ENCODE results near the gene OSBPL3. TPM values are rescaled to one million over a fixed set of nuclear protein-coding genes. Genes with fewer than 3 reads are reported as not detected.

Gene OSBPL3
- total RNA-seq, 1 experiment from 2014 or later: 8.6 TPM

DNA sequence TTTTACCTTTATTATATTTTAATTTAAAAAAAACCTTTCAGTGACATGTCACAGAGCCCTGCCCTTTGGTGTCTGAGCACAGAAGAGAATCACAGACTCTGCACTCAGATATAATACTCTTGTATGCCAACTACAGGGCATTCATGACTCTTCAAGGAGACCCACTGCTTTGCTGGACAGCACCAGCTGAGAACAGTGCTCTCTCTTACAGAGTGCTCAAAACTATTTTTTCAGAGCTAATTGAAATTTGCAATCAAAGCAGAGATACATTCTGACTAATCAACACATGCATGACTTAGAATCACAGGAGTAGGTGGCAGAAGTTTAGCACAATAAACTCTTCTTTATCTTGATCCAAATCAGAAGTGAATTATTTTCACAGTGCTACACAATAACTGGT is 99.1 kb downstream of the OSBPL3 start:
- Histone ChIP-seq H3K79me1 (ENCODE audit: insufficient read depth, low read depth, low read length, poor library complexity, severe bottlenecking) (no peaks in the 10 kb centered on the region), H2BK5ac (ENCODE audit: insufficient read length, low read length) (no peak overlapping the region)
- H3K4me3 Mint-ChIP-seq: no peak overlapping the region

More for the DNA sequence above, 99.1 kb downstream of the OSBPL3 start:
- no peak overlapping the region for H3K4ac ChIP-seq (ENCODE audit: low read depth, low read length)
- H2BK20ac ChIP-seq (ENCODE audit: low read depth, low read length, poor library complexity, severe bottlenecking): no peak overlapping the region
- H3K4me1 ChIP-seq (ENCODE audit: insufficient read depth, low read length): peaks cover 19% of the 10 kb centered on the region
- H3K18ac ChIP-seq (ENCODE audit: insufficient read length, low read depth, low read length): no peak overlapping the region
- no peaks in the 10 kb centered on the region for H3K9me3 ChIP-seq (ENCODE audit: control insufficient read depth, low read depth, low read length)
- no peak overlapping the region for H2BK12ac ChIP-seq (ENCODE audit: insufficient read length, low read depth, low read length)
- no peak overlapping the region for H3K14ac ChIP-seq (ENCODE audit: insufficient read depth, low read length)
- H4K8ac ChIP-seq (replicated peaks; ENCODE audit: insufficient read length, low read depth, low read length): no peak overlapping the region
- Mint-ChIP-seq H3K27ac (no peak overlapping the region), H3K36me3 (ENCODE audit: insufficient read depth in 1 of 3, low read depth in 3 of 3) (peaks cover 0 to 4% (median 2%) of the 10 kb centered on the region in 3 experiments; a peak in 1 of 7 replicates), H3K4me1 (peaks cover 46 to 54% of the 10 kb centered on the region in 2 experiments), H3K9me3 (no peaks in the 10 kb centered on the region), H3K27me3 (ENCODE audit: low read depth) (no peaks in the 10 kb centered on the region)
- H3K23me2 ChIP-seq (ENCODE audit: insufficient read length, low read depth, low read length, poor library complexity, severe bottlenecking): no peaks in the 10 kb centered on the region
- no peak overlapping the region for H2BK15ac ChIP-seq (ENCODE audit: low read depth, low read length)
- H3K27ac ChIP-seq (ENCODE audit: insufficient read length, low read depth, low read length): no peak overlapping the region
- no peaks in the 10 kb centered on the region for H3K27me3 ChIP-seq (ENCODE audit: insufficient read depth, low read length)
- no peak for DNase-seq
- H3K56ac ChIP-seq (ENCODE audit: insufficient read length, low read depth, low read length): no peak overlapping the region
- H3K23ac ChIP-seq (ENCODE audit: insufficient read length, low read depth, low read length): no peak overlapping the region
- TF ChIP-seq CTCF (conservative IDR thresholded peaks at IDR 0.05): no peak
- no peak overlapping the region for H2BK120ac ChIP-seq (ENCODE audit: low read depth, low read length, poor library complexity, severe bottlenecking)
- H3K79me2 ChIP-seq (ENCODE audit: insufficient read depth, low read length): no peaks in the 10 kb centered on the region
- H4K91ac ChIP-seq (ENCODE audit: insufficient read length, low read depth, low read length): no peak overlapping the region
- H2AK5ac ChIP-seq (ENCODE audit: insufficient read length, low read length): no peak overlapping the region
- no peak overlapping the region for H4K5ac ChIP-seq (ENCODE audit: insufficient read length, low read depth, low read length)
- H2AFZ ChIP-seq (ENCODE audit: low read length): no peak overlapping the region
- no peak overlapping the region for H3K4me2 ChIP-seq (ENCODE audit: insufficient read depth, insufficient read length, low read length)
- H4K20me1 ChIP-seq (ENCODE audit: control insufficient read depth, insufficient read depth, insufficient read length): no peaks in the 10 kb centered on the region
- H3K9ac ChIP-seq (ENCODE audit: extremely low read depth, insufficient read length, low read length): no peak overlapping the region
- H3T11ph ChIP-seq (ENCODE audit: low read length): no peak overlapping the region

Measured in H9 (cell line).